CD4-positive, alpha-beta T cell treated with Interleukin-12 subunit alpha and Interleukin-12 subunit beta, for 1 hour (primary cell): ENCODE measurements around the gene OTUD5.
"Not testable (repeated sequence)": the region's sequence is repeated elsewhere in the genome, so short reads cannot be mapped to it uniquely, and the experiment has no call there.

Experiments used
- DNase-seq: peaks from one replicate; pipeline ENCODE4 v3.0.0-alpha.2; 2020

The OTUD5 gene, protein sequence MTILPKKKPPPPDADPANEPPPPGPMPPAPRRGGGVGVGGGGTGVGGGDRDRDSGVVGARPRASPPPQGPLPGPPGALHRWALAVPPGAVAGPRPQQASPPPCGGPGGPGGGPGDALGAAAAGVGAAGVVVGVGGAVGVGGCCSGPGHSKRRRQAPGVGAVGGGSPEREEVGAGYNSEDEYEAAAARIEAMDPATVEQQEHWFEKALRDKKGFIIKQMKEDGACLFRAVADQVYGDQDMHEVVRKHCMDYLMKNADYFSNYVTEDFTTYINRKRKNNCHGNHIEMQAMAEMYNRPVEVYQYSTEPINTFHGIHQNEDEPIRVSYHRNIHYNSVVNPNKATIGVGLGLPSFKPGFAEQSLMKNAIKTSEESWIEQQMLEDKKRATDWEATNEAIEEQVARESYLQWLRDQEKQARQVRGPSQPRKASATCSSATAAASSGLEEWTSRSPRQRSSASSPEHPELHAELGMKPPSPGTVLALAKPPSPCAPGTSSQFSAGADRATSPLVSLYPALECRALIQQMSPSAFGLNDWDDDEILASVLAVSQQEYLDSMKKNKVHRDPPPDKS

DNA sequence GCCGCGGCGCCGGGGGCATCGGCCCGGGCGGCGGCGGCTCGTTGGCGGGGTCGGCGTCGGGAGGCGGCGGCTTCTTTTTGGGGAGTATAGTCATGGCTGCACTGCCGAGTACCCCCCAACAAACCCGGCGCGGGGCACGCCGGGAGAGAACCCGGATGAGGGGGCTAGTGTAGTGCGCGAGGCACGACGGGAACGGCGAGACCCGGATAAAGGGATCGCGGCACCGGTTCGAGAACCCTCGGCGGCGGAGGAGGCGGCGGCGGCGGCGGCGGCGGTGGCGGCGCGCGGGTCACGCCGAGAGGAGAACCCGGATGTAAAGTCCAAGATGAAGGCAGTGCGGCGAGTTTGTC lies at the start of gene OTUD5:
OTUD5 (minus strand) TSS at position 131 of the 350 bp plus-strand sequence; CDS start at position 94, 37 bp downstream.
- DNase-seq = peak; percentile 83

DNA sequence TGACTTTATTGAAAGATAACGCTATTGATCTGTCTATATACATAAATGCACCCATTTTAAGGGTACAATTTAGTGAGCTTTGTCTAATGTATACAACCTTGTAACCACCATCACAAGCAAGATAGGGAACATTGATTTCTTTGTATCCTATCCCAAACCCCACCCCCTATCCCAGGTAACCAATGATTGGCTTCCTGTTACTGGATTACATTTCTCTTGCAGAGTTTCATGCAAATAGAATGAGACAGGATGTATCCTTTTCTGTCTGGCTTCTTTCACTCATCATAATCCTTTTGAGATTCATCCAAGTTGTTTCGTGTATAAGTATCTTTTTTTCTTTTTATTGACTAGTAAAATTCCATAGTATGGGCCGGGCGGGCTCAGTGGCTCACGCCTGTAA lies 46.3 kb upstream of the OTUD5 start:
- no peak for DNase-seq

DNA sequence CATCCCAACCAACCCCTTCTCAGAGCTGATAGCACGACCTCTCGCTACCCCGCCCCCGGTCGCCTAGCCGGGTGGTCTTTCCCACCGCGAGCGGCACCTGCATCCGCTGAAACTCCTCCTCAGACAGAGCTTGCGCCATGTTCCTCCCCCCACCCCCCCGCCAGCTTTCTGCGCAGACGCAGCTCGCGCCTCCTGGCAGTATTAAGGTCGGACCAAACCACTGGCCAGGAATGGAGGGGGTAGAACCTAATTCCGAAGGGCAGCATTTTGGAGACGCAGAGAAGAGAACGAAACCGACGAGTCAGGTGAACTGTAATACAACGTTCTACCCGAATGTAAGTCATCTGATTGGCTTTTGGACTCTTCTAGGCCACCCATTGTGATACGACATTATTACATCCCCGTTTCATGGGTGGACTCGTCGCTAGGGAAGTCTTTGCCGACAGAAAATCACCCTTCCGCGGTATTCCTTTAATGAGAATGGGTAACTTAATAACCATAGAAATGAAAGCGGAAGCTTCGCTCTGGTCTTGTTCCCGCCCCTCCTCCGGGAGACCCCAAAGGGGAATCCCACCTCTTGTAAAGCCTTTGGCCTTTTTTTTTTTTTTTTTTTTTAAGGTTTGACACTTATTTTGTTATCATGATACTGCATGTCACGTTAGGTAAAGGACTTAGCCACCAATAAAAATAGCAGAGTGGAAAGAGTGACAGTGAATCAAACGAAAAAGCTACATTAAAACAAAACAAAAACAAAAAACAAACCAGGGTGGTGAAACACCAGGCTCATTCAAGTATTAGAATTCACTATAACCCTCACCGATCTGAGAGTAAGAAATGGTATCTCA lies 44.9 kb upstream of the OTUD5 start, which contains the start of gene GRIPAP1:
GRIPAP1 (minus strand) TSS at position 174 of the 845 bp plus-strand sequence; CDS start at position 139, 35 bp downstream.
- peak; percentile 90 for DNase-seq

DNA sequence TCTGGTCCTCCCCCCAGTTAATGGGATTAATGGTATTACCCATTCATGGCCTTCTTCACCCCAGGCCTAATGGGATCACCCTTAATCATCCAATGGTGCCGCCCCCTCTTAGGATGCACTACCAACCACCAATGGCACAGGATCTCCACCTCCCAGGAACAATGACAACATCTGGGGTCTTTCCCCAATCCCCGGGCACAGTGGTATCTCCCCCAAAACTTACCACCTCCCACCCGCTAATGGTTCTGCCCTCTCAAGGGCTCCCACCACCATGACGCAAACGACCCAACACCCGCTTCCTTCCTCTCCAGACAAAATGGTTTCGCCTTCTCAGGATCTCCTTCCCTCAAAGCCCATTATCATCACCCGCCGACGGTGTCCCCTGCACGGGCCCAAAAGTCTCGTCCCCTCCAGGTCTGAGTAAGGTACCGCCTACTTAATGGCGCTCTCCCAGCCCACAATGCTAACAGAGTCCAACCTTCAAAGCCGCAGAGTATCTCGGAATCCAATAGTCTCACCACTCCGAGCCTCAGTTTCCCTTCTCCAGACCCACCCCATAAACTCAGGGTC lies 44.2 kb upstream of the OTUD5 start:
- peak; percentile 74 for DNase-seq

DNA sequence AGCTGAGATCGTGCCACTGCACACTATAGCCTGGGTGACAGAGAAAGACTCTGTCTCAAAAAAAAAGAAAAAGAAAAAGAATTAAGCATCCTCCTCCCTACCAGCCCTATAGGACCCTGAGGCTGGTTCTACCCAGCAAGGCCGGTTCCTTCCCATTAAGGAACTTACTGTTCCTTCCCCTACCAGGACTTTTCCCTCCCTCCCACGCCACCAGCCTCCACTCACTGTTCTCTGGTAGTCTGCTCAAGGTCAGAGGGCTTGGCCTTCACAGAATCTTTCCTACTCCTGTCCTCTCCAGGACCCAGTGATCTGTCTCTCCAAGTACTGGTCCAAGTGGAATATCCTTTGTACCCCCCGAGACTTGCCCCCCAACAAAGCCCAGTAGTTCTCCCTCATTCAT lies 43.2 kb upstream of the OTUD5 start:
- DNase-seq = no peak

DNA sequence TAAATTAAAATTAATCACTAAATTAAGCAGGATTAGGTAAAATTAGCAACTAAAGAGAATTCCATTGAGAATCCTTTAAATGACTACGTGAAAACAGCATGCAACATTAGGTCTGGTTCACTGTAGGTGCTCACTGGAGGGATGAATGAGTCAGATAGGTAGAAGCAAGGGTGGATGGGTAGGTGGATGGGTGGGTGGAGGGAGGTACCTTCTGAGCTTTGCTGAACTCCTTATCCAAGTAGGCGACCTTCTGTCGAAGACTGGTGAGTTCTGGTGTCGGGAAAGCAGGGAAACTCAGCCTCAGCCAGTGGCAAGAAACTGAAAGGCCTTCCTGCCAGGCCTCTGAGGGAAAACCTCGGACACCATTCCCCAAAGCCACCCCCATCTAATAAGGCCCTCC lies 41.6 kb upstream of the OTUD5 start:
- no peak for DNase-seq

DNA sequence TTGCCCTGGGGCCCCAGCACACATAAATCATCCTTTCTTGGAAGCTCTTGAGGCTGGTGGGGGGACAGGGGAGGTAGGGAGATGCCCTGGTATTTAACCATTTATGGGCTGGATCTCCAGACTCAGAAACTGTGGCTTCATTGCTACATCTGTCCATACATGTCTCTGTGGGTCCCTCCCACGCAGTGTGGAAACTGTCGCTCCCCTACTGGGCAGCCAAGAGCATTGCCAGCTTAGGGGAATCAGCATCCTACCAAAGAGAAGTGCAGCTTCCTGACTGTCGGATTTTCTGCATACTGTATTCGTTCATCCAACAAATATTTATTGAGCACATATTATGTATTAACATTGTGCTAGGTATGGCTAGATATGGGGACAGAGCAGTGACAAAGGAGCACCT lies 41.0 kb upstream of the OTUD5 start:
- no peak for DNase-seq

DNA sequence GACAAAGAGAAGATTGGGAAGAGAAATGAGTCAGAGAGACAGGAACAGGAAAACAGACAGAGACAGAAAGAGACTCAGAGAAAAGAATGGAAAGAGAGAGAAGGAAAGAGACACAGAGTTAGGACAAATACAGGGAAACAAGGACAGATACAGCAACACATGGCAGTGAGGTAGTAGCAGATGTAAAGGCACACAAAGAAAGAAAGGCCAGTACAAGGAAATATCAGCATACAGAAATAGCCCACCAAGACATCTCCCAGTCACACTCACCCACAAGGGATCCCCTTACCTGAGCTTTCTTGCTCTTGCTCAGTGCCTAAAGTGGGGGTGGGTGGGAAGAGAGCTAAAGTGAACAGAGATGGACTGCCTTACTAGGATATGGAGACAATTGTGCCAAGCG lies 40.5 kb upstream of the OTUD5 start:
- no peak for DNase-seq

DNA sequence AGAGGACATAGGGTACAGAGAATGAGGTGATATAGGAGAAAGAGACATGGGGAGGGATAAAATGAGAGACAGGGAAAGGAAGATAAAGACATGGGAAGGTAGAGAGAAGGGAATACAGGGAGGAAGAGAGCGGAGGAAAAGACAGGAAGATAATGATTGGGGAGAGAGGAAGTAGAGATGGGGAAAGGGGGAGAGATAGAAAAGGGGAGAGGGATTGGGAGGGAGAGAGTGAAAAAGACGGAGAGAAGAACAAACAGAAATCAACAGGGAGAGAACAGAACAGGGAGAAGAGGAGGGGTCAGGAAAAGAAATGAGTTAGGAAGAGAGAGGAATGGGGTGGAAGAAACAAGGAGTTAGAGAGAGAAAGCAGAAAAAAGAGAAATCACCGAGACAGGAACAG lies 40.0 kb upstream of the OTUD5 start:
- no peak for DNase-seq

DNA sequence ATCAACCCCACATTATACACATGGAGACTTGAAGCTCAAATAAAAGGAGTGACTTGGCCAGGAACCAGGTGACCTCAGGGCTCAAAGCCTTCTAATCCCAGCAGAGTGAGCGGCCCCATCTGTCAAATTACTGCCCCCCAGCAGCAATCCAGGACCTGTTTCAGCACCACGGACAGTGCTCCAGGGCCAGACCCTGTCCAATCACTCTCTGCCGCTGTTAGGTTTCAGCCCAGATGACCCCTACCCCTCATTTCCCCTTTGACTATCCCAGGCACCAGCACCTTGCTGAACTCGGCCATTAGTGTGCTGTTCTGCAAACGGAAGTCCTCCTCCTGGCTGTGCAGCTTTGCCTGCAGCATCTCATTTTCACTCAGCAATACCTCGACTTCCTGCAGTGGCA lies 39.6 kb upstream of the OTUD5 start:
- DNase-seq = no peak

DNA sequence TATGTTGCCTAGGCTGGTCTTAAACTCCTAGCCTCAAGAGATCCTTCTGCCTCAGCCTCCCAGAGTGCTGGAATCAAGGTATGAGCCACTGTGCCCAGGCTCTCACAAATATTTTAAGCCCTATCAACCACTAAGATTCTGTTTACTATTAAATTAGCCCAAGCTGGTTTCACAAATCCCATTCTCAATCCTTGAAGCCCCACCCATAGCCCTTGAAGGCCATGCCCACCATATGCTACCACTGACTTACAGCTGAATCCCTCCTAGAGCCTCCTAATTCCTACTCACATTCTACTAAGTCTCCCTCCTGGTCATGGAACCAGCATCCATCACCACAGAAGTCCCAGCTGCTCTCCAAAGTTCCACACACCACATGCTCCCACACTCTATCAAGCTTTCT lies 34.9 kb upstream of the OTUD5 start:
- DNase-seq = no peak

DNA sequence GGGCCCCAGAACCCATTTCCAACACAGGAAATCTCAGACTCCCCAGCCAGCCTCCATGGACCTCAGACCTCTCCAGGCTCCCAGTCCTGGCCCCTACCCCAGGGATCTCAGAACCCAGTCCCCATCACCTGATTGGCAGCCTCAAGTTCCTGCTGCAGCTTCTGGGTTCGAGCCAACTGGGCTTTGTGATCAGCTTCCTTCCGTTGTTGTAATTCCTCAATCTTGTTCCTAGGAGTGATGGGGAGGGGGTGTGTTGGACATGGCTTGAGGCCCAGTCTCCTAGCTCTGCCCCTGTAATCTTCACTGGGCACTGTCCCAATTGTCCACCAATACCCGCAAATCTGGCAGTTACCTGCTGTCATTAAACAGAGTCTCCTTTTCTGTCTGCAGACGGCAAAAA lies 32.1 kb upstream of the OTUD5 start:
- no peak for DNase-seq

DNA sequence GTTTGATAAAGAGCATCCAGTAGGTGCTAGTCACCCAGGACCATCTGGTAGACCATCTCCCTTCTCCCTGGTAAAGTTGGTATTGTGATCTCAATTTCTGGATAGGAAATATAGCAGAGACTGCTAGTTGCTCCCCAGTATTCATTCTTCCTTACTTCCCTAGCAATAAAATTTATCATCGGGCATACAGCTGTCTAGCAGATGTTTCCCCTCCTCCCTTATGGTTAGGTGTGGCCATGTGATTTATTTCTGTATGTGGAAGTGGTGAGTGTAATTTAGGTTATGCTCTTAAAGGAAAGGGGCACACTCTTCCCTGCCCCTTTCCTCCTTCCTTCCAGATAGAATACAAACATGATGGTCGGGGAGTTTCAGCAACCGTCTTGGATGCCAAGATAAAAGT lies 26.5 kb upstream of the OTUD5 start:
- DNase-seq = no peak

DNA sequence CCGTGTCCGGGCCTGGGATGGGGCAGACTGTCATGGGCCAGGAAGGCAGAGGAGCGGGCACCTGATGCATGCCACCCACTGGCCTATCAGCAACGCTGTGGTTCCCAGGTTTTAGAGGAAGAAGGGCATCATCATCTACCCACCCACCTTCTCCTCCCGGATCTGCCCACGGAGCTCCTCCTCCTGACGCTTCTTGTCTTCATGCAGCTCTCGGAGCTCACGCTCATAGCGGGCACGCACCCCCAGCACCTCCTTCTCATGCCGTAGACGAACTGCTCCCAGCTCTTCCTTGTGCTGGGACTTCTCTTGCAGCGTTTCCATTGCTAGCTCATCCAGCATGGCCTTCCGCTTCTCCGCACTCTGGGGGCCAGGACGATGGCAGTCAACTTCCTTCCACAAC lies 25.7 kb upstream of the OTUD5 start:
- DNase-seq = no peak

DNA sequence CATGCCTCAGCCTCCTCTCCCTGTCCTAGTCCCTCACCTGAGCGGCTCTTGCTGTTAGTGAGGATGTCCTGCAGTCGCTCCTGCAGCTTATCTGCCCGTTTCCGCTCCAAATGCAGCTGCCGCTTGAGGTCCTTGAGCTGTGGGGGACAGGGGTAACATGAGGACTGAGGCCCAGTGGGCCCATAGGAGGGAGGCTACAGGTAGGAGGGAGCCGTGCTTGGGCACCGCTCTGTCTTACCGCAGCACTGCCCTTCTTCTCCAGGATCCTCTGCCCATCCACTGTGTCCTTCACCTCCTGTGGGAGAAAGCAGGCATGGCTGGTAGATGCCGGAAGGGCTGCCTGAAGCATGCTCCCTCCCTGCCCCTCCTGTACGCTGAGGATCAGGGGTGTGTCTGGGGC lies 23.8 kb upstream of the OTUD5 start:
- no peak for DNase-seq

DNA sequence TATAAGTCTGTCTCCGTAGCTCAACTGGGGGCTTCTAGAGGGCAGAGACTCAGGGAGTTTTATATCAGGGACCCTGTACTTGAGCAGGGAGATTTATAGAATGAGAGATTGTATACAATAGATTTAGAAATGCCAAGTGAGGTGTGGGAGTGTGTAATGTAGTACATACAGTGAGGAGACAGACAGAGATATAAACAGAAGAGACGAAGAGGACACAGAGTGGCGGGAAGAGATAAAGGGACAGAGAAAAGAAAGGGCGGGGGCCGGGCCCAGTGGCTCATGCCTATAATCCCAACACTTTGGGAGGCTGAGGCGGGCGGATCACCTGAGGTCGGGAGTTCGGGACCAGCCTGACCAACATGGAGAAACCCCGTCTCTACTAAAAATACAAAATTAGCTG lies 22.9 kb upstream of the OTUD5 start:
- not testable (repeated sequence) for DNase-seq

DNA sequence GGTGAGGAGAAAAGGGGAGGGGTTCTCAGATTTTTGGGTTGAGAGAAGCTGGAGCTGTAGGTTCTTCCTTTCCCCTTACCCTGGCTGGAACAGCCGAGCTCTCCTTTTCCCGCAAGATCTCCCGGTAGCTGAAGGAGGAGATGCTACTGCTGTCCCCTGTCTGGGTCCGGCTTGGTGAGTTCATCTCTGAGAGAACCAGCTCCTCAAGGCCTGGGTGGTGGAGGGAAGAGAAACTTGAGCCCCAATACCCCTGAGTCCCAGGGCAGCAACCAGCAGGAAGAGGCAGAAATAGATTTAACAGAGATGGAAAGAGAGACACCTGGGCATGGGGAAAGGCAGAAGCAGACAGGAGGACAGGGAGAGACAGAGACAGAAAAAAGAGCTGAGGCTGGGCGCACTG lies 20.8 kb upstream of the OTUD5 start:
- no peak for DNase-seq

DNA sequence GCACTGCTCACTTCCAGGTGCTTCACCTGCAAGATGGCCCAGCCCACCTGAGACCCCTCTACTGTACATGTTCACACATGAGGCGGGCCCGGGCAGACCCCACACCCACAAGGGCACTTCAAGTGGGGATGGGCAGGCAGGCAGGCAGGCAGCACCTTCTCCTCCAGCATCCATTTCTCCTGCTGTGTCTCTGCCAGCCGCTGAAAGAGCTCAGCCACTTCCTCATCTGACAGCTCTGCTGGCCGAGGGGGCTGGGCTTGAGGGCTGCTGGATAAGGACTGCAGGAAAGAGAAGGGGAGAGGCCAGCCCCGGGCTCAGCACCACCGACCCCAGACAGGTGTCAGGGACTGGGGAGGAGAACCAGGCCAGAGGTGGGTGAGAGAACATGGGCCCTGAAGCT lies 18.7 kb upstream of the OTUD5 start:
- DNase-seq = no peak

DNA sequence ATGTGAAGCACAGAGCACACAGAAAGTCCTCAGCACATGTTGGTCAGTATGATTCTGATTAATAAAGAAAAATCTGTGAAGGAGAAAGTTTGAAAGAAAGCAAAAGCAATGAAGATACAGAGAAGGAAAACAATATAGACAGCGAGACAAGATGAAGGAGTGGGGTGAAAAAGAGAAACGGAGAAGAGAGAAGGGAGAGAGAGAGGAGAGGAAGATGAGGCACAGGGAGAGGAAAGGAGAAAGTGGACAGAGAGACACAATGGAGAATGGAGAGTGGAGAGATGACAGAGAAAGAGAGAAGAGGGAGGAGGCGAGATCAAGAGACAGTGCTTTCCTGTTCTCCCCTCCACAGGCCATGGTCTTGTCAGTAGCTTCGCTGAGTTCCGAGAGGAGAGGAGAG lies 18.1 kb upstream of the OTUD5 start:
- DNase-seq = no peak

DNA sequence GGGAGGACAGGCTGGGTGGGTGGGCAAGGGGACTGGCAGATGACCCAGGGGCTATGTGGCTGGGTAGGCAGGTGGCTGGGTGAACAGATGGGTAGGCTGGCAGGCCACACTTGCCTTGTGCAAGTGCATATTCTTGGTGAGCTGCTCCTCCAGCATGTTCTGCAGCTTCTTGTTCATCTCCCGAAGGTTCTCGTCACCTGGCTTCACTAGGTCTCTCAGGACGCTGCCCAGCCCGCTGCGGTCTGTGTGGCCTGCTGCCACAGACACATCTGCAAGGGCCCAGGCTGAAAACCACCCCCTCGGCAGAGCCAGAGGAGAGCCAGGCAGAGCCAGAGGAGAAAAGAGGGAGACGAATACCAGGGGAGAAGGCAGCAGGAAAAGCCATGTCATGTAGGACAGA lies 17.6 kb upstream of the OTUD5 start:
- DNase-seq = no peak

DNA sequence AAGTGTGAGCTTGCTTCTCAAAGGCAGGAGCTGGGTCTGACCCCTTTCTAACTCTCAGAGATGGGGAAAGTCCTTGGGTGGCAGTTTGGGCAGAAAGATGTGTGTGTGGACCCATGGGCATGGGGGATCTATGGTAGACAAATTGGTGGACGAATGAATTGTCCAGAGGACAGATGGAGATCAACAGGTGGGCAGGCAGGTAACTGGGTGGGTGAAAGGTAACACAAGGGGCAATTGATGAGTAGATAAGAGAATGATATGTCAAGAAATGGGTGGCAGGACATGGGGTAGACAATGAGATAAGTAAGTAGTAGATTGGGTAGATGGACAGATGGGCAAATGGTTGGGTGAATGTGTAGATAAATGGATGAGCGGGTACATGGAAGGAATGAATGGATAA lies 17.2 kb upstream of the OTUD5 start:
- DNase-seq = no peak

DNA sequence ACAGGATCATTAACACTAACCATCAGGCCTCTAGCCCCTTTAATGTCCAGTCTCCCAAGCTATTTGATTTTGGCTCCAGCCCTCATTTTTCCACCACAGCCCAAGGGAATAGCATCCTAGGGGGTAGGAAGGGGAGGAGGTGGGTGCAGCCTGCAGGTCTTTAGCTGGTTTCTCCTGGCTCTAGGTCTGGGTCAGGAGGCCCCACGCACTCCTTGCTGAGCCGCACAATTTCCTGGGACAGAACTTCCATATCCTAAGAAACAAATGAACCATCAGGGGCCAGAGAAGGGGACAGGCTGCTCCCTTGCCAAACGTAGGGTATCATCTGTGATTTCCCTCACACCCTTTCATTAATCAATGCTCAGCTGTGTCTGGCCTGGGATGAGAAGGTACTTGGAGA lies 16.6 kb upstream of the OTUD5 start:
- DNase-seq = no peak
